ENCODE data around the gene CFAP119.

Gene CFAP119

GRCh38 chr16:30782486-30783279 is 20.8 kb upstream of the CFAP119 start:
- no peak for DNase-seq (ENCODE audit: low read depth, low spot score)

GRCh38 chr16:30780549-30780948 is 18.7 kb upstream of the CFAP119 start:
- no peak for DNase-seq (ENCODE audit: low read depth, low spot score)

GRCh38 chr16:30780021-30780420 is 18.2 kb upstream of the CFAP119 start:
- no peak for DNase-seq (ENCODE audit: low read depth, low spot score)

GRCh38 chr16:30779596-30779995 is 17.7 kb upstream of the CFAP119 start:
- no peak for DNase-seq (ENCODE audit: low read depth, low spot score)

- DNase-seq (ENCODE audit: low read depth, low spot score) = no peak
These were observed 16.8 kb upstream of the CFAP119 start for GRCh38 chr16:30778549-30779244.

GRCh38 chr16:30777591-30778297 is 15.9 kb upstream of the CFAP119 start:
- DNase-seq (ENCODE audit: low read depth, low spot score) = no peak

GRCh38 chr16:30775392-30776188 is 13.7 kb upstream of the CFAP119 start:
- DNase-seq (ENCODE audit: low read depth, low spot score) = peak; percentile 54

- DNase-seq (ENCODE audit: low read depth, low spot score) = no peak
These were observed 13.2 kb upstream of the CFAP119 start for GRCh38 chr16:30775131-30775391.

GRCh38 chr16:30774367-30775130 is 12.7 kb upstream of the CFAP119 start:
- DNase-seq (ENCODE audit: low read depth, low spot score) = no peak

- no peak for DNase-seq (ENCODE audit: low read depth, low spot score)
These were observed 12.0 kb upstream of the CFAP119 start for GRCh38 chr16:30773826-30774225.

GRCh38 chr16:30771726-30772125 is 9.9 kb upstream of the CFAP119 start:
- no peak for DNase-seq (ENCODE audit: low read depth, low spot score)

- no peak for DNase-seq (ENCODE audit: low read depth, low spot score)
These were observed 7.7 kb upstream of the CFAP119 start for GRCh38 chr16:30769379-30770089.

- no peak for DNase-seq (ENCODE audit: low read depth, low spot score)
These were observed 6.8 kb upstream of the CFAP119 start for GRCh38 chr16:30768583-30769181.

- no peak for DNase-seq (ENCODE audit: low read depth, low spot score)
These were observed 6.1 kb upstream of the CFAP119 start for GRCh38 chr16:30767767-30768465.

GRCh38 chr16:30766933-30767284 is 5.0 kb upstream of the CFAP119 start:
- no peak for DNase-seq (ENCODE audit: low read depth, low spot score)

- DNase-seq (ENCODE audit: low read depth, low spot score) = no peak
These were observed 4.5 kb upstream of the CFAP119 start for GRCh38 chr16:30766206-30766932.

GRCh38 chr16:30764816-30765465 is 3.1 kb upstream of the CFAP119 start:
- no peak for DNase-seq (ENCODE audit: low read depth, low spot score)

- no peak for DNase-seq (ENCODE audit: low read depth, low spot score)
These were observed 2.2 kb upstream of the CFAP119 start for GRCh38 chr16:30764086-30764485.

Measured in smooth muscle cell of the brain vasculature (primary cell).